Uterus (tissue), 4 donors: ENCODE results near the gene CCDC148. TPM values are rescaled to one million over a fixed set of nuclear protein-coding genes. Genes with fewer than 3 reads are reported as not detected.

Source experiments
- DNase-seq, 2 donors: peaks; one replicate each; pipeline ENCODE4 v3.0.0-alpha.2; 2019 to 2020
- H3K27ac ChIP-seq, 2 donors: fragments of 200-600 bp; sonication (generic); 1 replicate in 1 of 2; 2 replicates in 1 of 2; pipeline ENCODE4 v1.5.1; 2016 to 2018
- H3K27me3 ChIP-seq, 2 donors: fragments of 200-600 bp; sonication (generic); one replicate each; pipeline ENCODE4 v1.5.1; 2018 to 2019; ENCODE audit warnings: control low read depth in 1 of 2
- H3K36me3 ChIP-seq, 2 donors: fragments of 200-600 bp; sonication (generic); one replicate each; pipeline ENCODE4 v1.5.1; 2019; ENCODE audit warnings: control low read depth in 1 of 2
- H3K4me1 ChIP-seq, 2 donors: fragments of 200-600 bp; sonication (generic); one replicate each; pipeline ENCODE4 v1.5.1; 2018 to 2019; ENCODE audit warnings: control low read depth in 1 of 2
- H3K4me3 ChIP-seq, 2 donors: fragments of 200-600 bp; sonication (generic); 1 replicate in 1 of 2; 2 replicates in 1 of 2; pipeline ENCODE4 v1.5.1; 2018 to 2019; ENCODE audit warnings: mild to moderate bottlenecking in 1 of 2
- H3K9me3 ChIP-seq, 2 donors: fragments of 200-600 bp; sonication (generic); one replicate each; pipeline ENCODE4 v1.5.1; 2019; ENCODE audit warnings: control low read depth in 1 of 2
- CTCF ChIP-seq, 4 experiments: fragments of 200-600 bp in 2 of 4; fragments of 450-650 bp in 2 of 4; sonication (generic) in 2 of 4; IDR thresholded peaks; one replicate each; pipeline ENCODE4 v1.5.1; 2016 to 2019; ENCODE audit warnings: antibody characterized with exemption in 4 of 4, mild to moderate bottlenecking in 2 of 4, moderate library complexity in 1 of 4
- POLR2A ChIP-seq, 2 donors: fragments of 450-650 bp; IDR thresholded peaks; one replicate each; pipeline ENCODE4 v1.6.1; 2016; ENCODE audit warnings: antibody characterized with exemption in 2 of 2, mild to moderate bottlenecking in 1 of 2, moderate library complexity in 1 of 2
- intact Hi-C: fragments of 100-400 bp; cut with DNase I; formaldehyde crosslinking; loops from one replicate; pipeline ENCODE4 v1.15.1; 2023; ENCODE audit warnings: low total_unique reads
- total RNA-seq, 4 donors: library from RNA; depleted of rRNA in 3 of 4; stranded (reverse); fragments of >200 nt in 3 of 4; gene quantifications; one replicate each; pipeline versions ENCODE4 v1.1.0 to v1.2.4, GENCODE V29; 2014 to 2023
- donor health status: DM: yes; HTN: yes; CAD: no.

Gene CCDC148
- total RNA-seq, 4 donors from 2014 or later: 0.77 to 9.7 (median 3.0) TPM; not detected in 1

- Histone ChIP-seq H3K4me1 (no peaks in the 10 kb centered on the region), H3K4me3 (no peak overlapping the region), H3K36me3 (no peaks in the 10 kb centered on the region), H3K27ac (no peak overlapping the region), H3K9me3 (peaks cover 0 to 4% of the 10 kb centered on the region in 2 donors), H3K27me3 (no peaks in the 10 kb centered on the region)
- DNase-seq: no peak
- TF ChIP-seq CTCF (IDR thresholded peaks at IDR 0.05): no peak
- TF ChIP-seq POLR2A (IDR thresholded peaks at IDR 0.05): no peak
- intact Hi-C loops: no loop called here
Observed at GRCh38 chr2:158432117-158432516, 24.4 kb downstream of the CCDC148 start.

DNA sequence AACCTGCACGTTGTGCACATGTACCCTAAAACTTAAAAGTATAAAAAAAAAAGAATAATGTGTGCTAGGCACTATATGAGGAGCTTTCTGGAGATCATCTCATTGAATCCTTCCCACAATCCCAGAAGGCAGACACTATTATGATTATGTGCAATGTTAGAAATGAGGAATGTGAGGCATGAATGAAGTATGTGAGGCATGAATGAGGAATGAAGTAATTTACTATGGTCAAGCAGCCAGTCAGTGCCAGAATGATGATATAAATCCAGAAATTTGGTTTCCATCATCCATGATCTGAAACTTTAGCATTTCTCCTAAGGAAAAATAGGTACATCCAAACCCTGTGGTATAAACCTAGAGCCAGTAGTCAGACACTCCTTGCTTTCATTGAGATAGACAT is 42.0 kb downstream of the CCDC148 start:
- H3K4me3 ChIP-seq: no peak overlapping the region
- H3K27me3 ChIP-seq: no peaks in the 10 kb centered on the region
- TF ChIP-seq CTCF (IDR thresholded peaks at IDR 0.05) (no peak), POLR2A (IDR thresholded peaks at IDR 0.05) (no peak)
- no peak overlapping the region for H3K27ac ChIP-seq
- intact Hi-C loops: no loop called here
- DNase-seq: no peak
- no peaks in the 10 kb centered on the region for H3K4me1 ChIP-seq
- H3K9me3 ChIP-seq: peaks cover 0 to 24% of the 10 kb centered on the region in 2 donors
- no peaks in the 10 kb centered on the region for H3K36me3 ChIP-seq

- TF ChIP-seq CTCF (IDR thresholded peaks at IDR 0.05) (no peak), POLR2A (IDR thresholded peaks at IDR 0.05) (no peak)
- Histone ChIP-seq H3K4me1 (no peaks in the 10 kb centered on the region), H3K9me3 (peaks cover 0 to 24% of the 10 kb centered on the region in 2 donors), H3K27me3 (no peaks in the 10 kb centered on the region), H3K36me3 (no peaks in the 10 kb centered on the region), H3K27ac (no peak overlapping the region), H3K4me3 (no peak overlapping the region)
- intact Hi-C loops: no loop called here
- DNase-seq: no peak
Observed at GRCh38 chr2:158413581-158413980, 43.0 kb downstream of the CCDC148 start.

GRCh38 chr2:158412206-158412605 is 44.3 kb downstream of the CCDC148 start:
- Histone ChIP-seq H3K27ac (no peak overlapping the region), H3K27me3 (no peaks in the 10 kb centered on the region), H3K4me1 (no peaks in the 10 kb centered on the region), H3K4me3 (no peak overlapping the region), H3K36me3 (no peaks in the 10 kb centered on the region), H3K9me3 (peaks cover 0 to 24% of the 10 kb centered on the region in 2 donors)
- intact Hi-C loops: no loop called here
- TF ChIP-seq POLR2A (IDR thresholded peaks at IDR 0.05) (no peak), CTCF (IDR thresholded peaks at IDR 0.05) (no peak)
- DNase-seq: no peak

GRCh38 chr2:158411748-158412147 is 44.8 kb downstream of the CCDC148 start:
- intact Hi-C loops: no loop called here
- DNase-seq: no peak
- H3K36me3 ChIP-seq: no peaks in the 10 kb centered on the region
- no peak for TF ChIP-seq CTCF (IDR thresholded peaks at IDR 0.05)
- TF ChIP-seq POLR2A (IDR thresholded peaks at IDR 0.05): no peak
- H3K27ac ChIP-seq: no peak overlapping the region
- H3K4me1 ChIP-seq: no peaks in the 10 kb centered on the region
- no peak overlapping the region for H3K4me3 ChIP-seq
- no peaks in the 10 kb centered on the region for H3K27me3 ChIP-seq
- peaks cover 0 to 24% of the 10 kb centered on the region in 2 donors for H3K9me3 ChIP-seq
